KBM-7 (cell line): Measurements from ENCODE around the gene NXPE4.
A peak's percentile ranks its signal among the peaks of the same experiment; 100 is the strongest.
"Not testable (repeated sequence)": the region's sequence is repeated elsewhere in the genome, so short reads cannot be mapped to it uniquely, and the experiment has no call there.

Source experiments
- DNase-seq: peaks from one replicate; pipeline ENCODE4 v3.0.0-alpha.2; 2015
- in situ Hi-C: fragments of 300-500 bp; cut with MboI; formaldehyde crosslinking; loops from 2 replicates; pipeline ENCODE4 v1.14.3; 2020; ENCODE audit warnings: low sequenced_read_pairs, low pct_unique_long_range_greater_than_20kb, mixed read lengths

NXPE4 gene

DNA sequence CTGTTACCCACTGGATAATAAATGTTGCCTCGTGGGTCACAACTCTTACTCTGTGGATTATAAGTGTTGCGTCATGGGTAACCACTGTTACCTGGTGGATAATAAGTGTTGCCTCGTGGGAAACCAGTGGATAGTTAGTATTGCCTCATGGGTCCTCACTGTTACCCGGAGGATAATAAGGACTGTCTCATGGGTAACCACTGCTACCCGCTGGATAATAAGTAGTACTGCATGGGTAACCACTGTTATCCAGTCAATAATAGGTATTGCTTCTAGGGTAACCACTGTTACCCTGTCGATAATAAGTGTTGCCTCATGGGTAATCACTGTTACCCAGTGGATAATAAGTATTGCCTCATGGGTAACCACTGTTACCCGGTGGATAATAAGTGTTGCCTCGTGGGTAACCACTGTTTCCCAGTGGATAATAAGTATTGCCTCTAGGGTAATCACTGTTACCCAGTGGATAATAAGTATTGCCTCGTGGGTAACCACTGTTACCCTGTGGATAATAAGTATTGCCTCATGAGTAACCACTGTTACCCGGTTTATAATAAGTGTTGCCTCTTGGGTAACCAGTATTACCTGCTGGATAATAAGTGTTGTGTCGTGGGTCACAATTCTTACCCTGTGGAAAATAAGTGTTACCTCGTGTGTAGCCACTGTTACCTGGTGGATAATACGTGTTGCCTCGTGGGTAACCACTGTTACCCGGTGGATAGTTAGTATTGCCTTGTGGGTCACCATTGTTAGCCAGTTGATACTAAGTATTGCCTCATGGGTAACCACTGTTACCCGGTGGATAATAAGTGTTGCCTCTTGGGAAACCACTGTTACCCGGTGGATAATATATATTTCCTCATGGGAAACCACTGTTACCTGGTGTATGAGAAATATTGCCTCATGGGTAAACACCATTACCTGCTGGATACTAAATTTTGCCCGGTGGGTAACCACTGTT lies 15.7 kb upstream of the NXPE4 start:
- in situ Hi-C loops, result no loop called here
- DNase-seq, result no peak

DNA sequence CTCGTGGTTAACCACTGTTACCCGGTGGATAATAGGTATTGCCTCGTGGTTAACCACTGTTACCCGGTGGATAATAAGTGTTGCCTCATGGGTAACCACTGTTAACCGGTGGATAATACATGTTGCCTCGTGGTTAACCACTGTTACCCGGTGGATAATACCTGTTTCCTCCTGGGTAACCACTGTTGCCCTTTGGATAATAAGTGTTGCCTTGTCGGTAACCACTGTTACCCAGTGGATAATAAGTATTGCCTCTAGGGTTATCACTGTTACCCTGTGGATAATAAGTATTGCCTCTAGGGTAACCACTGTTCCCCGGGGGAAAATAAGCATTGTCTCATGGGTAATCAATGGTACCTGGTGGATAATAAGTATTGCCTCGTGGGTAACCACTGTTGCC lies 15.0 kb upstream of the NXPE4 start:
- DNase-seq, result no peak
- in situ Hi-C loops, result no loop called here

GRCh38 chr11:114609429-114609828 lies 13.8 kb upstream of the NXPE4 start:
- in situ Hi-C loops, result no loop called here
- DNase-seq, result no peak

- in situ Hi-C loops, DNase-seq: not testable (repeated sequence)
Observed at GRCh38 chr11:114608605-114609004, 13.0 kb upstream of the NXPE4 start.

- in situ Hi-C loops, result no loop called here
- no peak for DNase-seq
Observed at GRCh38 chr11:114607753-114608459, 12.3 kb upstream of the NXPE4 start.

GRCh38 chr11:114606802-114607075 lies 11.2 kb upstream of the NXPE4 start:
- in situ Hi-C loops, DNase-seq: not testable (repeated sequence)

GRCh38 chr11:114606003-114606801 lies 10.6 kb upstream of the NXPE4 start:
- DNase-seq, result no peak
- in situ Hi-C loops, result no loop called here

DNA sequence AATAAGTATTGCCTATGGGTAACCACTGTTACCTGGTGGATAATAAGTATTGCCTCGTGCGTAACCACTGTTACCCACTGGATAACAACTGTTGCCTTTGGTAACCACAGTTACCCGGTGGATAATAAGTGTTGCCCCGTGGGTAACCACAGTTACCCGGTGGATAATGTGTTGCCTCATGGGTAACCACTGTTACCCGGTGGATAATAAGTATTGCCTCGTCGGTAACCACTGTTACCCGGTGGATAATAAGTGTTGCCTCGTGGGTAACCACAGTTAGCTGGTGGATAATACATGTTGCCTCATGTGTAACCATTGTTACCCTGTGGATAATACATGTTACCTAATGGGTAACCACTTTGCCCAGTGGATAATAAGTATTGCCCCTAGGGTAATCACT lies 9.8 kb upstream of the NXPE4 start:
- DNase-seq, result no peak
- in situ Hi-C loops, result no loop called here

DNA sequence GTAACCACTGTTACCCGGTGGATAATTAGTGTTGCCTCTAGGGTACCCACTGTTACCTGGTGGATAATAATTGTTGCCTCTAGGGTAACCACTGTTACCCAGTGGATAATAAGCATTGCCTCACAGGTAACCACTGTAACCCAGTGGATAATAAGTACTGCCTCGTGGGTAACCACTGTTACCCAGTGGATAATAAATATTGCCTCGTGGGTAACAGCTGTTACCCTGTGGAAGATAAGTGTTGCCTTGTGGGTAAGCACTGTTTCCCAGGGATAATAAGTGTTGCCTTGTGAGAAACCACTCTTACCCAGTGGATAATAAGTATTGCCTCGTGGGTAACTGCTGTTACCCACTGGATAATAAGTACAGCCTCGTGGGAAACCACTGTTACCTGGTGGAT lies 9.3 kb upstream of the NXPE4 start:
- in situ Hi-C loops, result no loop called here

DNA sequence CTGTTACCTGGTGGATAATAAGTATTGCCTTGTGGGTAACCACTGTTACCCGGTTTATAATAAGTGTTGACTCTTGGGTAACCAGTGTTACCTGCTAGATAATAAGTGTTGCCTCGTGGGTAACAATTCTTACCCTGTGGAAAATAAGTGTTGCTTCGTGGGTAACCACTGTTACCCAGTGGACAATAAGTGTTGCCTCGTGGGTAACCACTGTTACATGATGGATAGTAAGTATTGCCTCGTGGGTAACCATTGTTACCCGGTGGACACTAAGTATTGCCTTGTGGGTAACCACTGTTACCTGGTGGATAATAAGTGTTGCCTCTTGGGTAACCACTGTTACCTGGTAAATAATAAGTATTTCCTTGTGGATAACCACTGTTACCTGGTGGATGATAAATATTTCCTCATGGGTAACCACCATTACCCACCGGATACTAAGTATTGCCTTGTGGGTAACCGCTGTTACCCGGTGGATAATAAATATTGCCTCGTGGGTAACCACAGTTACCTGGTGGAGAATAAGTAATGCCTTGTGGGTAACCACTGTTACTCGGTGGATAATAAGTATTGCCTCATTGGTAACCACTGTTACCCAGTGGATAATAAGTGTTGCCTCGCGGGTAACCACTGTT lies 8.7 kb upstream of the NXPE4 start:
- in situ Hi-C loops, result no loop called here
- no peak for DNase-seq

More for the DNA sequence above, 9.3 kb upstream of the NXPE4 start:
- no peak for DNase-seq

GRCh38 chr11:114603151-114603550 lies 7.6 kb upstream of the NXPE4 start:
- in situ Hi-C loops, result not testable (repeated sequence)

GRCh38 chr11:114598461-114598860 lies 2.9 kb upstream of the NXPE4 start:
- in situ Hi-C loops, result no loop called here
- DNase-seq, result no peak

More at GRCh38 chr11:114603151-114603550, 7.6 kb upstream of the NXPE4 start:
- peak; percentile 16 for DNase-seq

- in situ Hi-C loops, result no loop called here
- no peak for DNase-seq
Observed at GRCh38 chr11:114596175-114596919, 761 bp upstream of the NXPE4 start.

DNA sequence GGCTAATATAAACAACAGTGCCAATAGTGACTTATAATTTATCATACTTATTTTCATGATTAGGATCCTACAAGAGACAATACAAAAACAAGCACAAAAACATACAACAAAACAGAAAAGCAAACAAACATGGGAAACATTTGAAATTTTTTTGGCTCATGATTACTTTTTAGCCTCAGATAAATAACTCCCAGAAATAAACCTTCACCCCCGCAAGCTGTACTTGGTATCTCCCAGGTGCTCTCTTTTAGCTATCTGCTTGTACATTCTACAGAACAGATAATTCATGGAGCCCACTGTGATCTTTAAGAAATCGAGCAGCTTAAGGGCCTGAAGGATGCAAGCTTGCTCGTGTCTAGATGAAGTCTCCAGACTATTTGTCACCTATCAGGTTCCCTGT lies 883 bp downstream of the NXPE4 start:
- DNase-seq, result no peak
- in situ Hi-C loops, result no loop called here

DNA sequence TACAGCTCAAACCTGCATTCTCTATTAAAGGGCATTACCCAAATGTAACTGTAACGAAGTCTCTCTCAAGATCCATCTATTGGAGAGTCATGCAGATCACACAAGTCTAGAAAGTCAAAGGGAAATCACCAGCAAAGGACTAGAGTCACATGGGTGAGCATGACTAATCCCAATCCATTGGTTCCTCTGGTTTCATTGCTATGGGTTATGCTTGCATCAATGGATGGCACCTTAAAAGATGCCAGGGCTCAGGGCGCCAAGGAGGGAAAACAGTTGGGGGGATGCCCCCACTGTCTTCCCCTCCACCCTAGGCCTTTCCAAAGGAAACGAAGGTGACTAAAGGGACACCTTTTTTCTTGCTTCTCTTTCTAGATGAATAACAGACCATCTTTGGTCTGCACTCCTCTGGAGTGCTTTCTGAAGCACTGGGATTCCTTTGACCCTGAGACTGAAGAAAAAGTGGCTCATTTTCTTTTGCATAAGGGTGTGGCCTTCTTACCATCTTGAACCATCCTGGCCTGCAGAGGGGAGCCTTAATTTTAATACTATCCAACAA lies 8.1 kb downstream of the NXPE4 start:
- in situ Hi-C loops, result no loop called here
- DNase-seq, result no peak

- DNase-seq, result no peak
- in situ Hi-C loops, result no loop called here
Observed at GRCh38 chr11:114586797-114587196, 8.8 kb downstream of the NXPE4 start.

DNA sequence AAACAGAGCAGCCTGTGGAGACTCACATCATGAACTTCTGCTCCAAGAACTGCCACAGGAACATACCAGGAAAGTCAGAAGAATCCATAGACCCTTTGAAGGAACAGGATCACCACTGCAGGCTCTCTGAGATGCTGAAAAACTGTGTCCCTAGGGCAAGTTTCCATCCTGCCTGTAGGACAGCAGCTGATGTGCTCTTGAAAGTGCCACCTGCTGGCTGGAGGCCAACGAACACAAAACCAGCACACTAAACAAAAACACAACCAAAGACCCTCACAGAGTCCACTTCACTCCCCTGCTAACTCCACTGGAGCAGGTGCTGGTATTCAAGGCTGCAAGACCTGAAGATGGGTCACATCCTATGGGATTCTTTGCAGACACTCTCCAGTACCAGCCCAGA lies 23.9 kb downstream of the NXPE4 start:
- in situ Hi-C loops, result no loop called here
- no peak for DNase-seq

- in situ Hi-C loops, result no loop called here
- no peak for DNase-seq
Observed at GRCh38 chr11:114569801-114570200, 25.8 kb downstream of the NXPE4 start.
